IPS DF 6.9 (cell line): ENCODE results near the gene TEAD1.

Source experiments
- DNase-seq: peaks from one replicate; pipeline ENCODE4 v3.0.0-alpha.2; 2013; ENCODE audit warnings: low read depth, low spot score
- H3K27ac ChIP-seq: one replicate; pipeline ENCODE4 v1.5.1; 2013; ENCODE audit warnings: low read length, control low read depth
- H3K27me3 ChIP-seq: 2 replicates; pipeline ENCODE4 v1.6.1; 2013; ENCODE audit warnings: mild to moderate bottlenecking, low read length; ENCODE audit not compliant: control insufficient read depth, insufficient read depth
- H3K36me3 ChIP-seq: 2 replicates; pipeline ENCODE4 v1.6.1; 2013; ENCODE audit warnings: low read length; ENCODE audit not compliant: control insufficient read depth, insufficient read depth
- H3K4me1 ChIP-seq: 2 replicates; pipeline ENCODE4 v1.6.1; 2013; ENCODE audit warnings: low read length; ENCODE audit not compliant: control insufficient read depth, insufficient read depth
- H3K4me3 ChIP-seq: 2 replicates; pipeline ENCODE4 v1.5.1; 2013; ENCODE audit warnings: mild to moderate bottlenecking, low read length
- H3K9me3 ChIP-seq: 2 replicates; pipeline ENCODE4 v1.6.1; 2013; ENCODE audit warnings: low read length, inconsistent platforms; ENCODE audit not compliant: control insufficient read depth, insufficient read depth
- WGBS: extraction: QIAGEN DNeasy Blood & Tissue Kit; methylation state at CpG from one replicate; pipeline ENCODE4 v1.1.7; 2013; ENCODE audit warnings: mixed read lengths, missing lambda C conversion rate; ENCODE audit not compliant: insufficient read length, insufficient coverage; 5-methylcytosine and 5-hydroxymethylcytosine counted together

TEAD1 gene

DNA sequence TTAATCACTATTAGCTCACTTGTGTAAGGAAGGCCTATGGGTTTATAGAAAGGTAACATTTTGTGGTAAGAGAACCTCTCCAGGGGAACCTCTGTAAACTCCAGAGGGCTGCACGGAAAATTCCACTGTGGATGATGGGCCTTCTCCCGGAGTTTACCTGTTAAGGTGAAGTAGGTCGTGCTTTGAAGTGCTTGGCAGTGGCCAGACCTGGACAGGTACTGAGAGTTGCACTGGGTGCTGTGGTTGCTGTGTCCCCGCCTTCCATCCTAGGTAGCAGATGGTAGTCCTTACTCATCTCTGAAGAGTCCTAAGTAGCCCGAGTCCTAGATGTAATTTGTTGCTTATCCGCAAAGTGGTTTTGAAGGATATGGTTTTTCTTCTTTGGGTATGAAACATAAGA, 133.4 kb downstream of the TEAD1 start:
- no CpG with 5 or more reads among the region's 6 CpGs for WGBS
- H3K36me3 ChIP-seq = no peaks in the 10 kb centered on the region
- peaks cover 9% of the 10 kb centered on the region for H3K4me1 ChIP-seq
- H3K27ac ChIP-seq = no peak overlapping the region
- no peaks in the 10 kb centered on the region for H3K27me3 ChIP-seq
- H3K4me3 ChIP-seq = no peak overlapping the region
- no peak for DNase-seq
- H3K9me3 ChIP-seq = no peaks in the 10 kb centered on the region

DNA sequence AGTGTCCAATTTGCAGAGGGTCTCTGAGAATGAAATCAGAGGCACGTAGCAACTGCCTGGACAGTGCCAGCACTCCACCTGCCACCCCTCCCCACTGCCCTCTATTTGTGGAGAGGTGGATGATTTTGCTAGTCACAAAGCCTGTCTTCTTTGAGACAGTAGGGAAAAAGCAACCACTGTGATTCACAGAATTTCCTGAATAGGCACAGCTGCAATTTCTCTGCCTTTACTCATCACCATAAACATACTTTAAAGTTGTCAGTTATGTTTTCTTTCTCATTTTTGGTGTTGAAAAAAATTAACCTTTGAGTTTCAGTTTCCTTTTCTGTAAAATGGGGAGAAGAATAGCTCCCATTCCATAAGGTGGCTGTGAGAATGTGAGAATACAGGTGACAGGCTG, 134.3 kb downstream of the TEAD1 start:
- no peak for DNase-seq
- peaks cover 7% of the 10 kb centered on the region for H3K4me1 ChIP-seq
- H3K36me3 ChIP-seq = no peaks in the 10 kb centered on the region

DNA sequence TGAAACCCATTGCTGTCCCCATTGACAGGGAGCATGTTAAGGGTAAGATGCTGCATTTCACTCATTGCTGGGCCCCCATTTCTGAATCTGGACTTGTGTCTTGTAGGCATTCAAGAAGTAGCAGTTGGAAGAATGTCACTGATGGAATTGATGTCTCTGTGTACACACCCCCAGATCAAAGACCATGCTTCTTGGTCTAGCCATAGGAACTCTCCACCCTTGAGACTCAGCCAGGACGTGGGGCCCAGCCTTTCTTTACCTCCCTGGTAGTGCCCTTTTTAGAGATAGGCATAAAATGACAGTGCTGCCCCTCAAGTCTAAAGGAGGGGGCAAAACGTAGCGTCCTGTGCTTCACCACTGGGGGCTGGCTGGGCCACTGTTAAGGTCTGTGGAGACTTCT, 135.1 kb downstream of the TEAD1 start:
- Histone ChIP-seq H3K9me3 (no peaks in the 10 kb centered on the region), H3K27me3 (no peaks in the 10 kb centered on the region), H3K4me3 (no peak overlapping the region), H3K4me1 (peaks cover 7% of the 10 kb centered on the region), H3K27ac (no peak overlapping the region), H3K36me3 (no peaks in the 10 kb centered on the region)
- DNase-seq = no peak
- no CpG with 5 or more reads among the region's 3 CpGs for WGBS

More for the DNA sequence above, 134.3 kb downstream of the TEAD1 start:
- no CpG with 5 or more reads among the region's 1 CpG for WGBS
- no peaks in the 10 kb centered on the region for H3K9me3 ChIP-seq
- H3K27me3 ChIP-seq = no peaks in the 10 kb centered on the region
- no peak overlapping the region for H3K4me3 ChIP-seq
- H3K27ac ChIP-seq = no peak overlapping the region

DNA sequence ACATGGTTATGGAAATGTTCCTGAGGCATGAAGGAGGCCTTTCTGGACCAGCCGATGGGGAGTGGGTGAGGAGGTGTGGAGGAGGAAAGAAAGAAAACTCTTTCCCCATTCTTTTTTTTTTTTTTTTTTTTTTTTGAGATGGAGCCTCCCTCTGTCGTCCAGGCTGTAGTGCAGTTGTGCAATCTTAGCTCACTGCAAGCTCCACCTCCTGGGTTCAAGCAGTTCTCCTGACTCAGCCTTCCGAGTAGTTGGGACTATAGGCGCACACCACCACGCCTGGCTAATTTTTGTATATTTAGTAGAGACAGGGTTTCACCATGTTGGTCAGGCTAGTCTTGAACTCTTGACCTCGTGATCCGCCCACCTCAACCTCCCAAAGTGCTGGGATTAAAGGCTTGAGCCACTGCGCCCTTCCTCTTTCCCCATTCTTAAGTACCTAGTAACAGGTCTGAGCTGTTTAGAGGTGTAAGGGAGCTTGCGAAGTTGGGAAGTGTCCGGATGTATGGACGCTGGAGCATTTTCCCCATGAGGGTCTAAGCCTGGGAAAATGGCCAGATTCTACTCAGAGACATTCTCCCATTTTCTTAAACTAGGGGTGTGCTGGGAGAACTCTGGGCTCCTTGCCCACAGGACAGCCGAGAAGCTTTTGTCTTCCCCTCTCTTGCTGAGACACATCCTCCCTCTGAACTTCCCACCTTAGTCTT, 135.8 kb downstream of the TEAD1 start:
- no peak overlapping the region for H3K4me3 ChIP-seq
- WGBS = no CpG with 5 or more reads among the region's 12 CpGs
- H3K9me3 ChIP-seq = no peaks in the 10 kb centered on the region
- H3K27me3 ChIP-seq = no peaks in the 10 kb centered on the region
- H3K27ac ChIP-seq = no peak overlapping the region
- peaks cover 7% of the 10 kb centered on the region for H3K4me1 ChIP-seq
- H3K36me3 ChIP-seq = no peaks in the 10 kb centered on the region
- DNase-seq = no peak

DNA sequence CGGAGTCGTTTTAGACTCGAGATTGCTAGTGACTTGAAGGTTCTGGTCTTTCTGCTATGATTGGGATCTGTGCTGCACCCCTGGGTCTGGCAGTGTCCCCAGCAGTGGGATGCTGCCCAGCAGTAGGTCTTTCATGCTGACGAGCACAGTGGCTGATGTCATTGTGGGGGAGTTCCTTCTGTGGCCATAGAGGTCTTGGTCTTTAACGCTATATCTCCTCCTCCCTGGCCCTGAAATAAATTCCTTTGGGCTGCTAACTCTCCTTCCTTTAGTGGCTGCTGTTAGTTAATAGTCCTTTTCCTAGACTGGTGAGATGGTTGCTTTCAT, 136.3 kb downstream of the TEAD1 start:
- H3K27me3 ChIP-seq = no peaks in the 10 kb centered on the region
- H3K27ac ChIP-seq = no peak overlapping the region
- no CpG with 5 or more reads among the region's 5 CpGs for WGBS
- no peaks in the 10 kb centered on the region for H3K9me3 ChIP-seq
- no peaks in the 10 kb centered on the region for H3K36me3 ChIP-seq
- peaks cover 7% of the 10 kb centered on the region for H3K4me1 ChIP-seq
- DNase-seq = no peak
- no peak overlapping the region for H3K4me3 ChIP-seq

DNA sequence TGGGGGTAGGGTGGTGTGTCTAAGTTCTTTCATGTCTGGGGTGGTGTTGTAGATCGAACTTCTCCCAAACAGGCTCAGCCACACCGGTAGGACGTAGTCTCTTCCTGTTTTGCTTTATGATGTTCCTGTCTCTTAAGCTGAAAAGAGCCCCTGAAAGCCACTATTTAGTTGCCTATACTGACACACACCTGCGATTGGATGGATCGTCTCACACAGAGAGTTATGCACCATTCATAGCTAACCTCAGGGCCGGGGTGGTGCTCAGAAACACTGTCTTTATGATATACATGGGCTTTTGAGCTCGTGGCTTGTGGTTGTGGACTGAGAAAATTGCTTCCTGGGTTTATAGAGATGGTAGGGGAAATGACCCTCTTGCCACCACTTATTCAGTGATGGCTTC, 137.6 kb downstream of the TEAD1 start:
- H3K4me3 ChIP-seq = no peak overlapping the region
- no peaks in the 10 kb centered on the region for H3K36me3 ChIP-seq
- peaks cover 5% of the 10 kb centered on the region for H3K4me1 ChIP-seq
- H3K27ac ChIP-seq = no peak overlapping the region
- H3K27me3 ChIP-seq = no peaks in the 10 kb centered on the region
- no peaks in the 10 kb centered on the region for H3K9me3 ChIP-seq
- no CpG with 5 or more reads among the region's 7 CpGs for WGBS
- DNase-seq = no peak

DNA sequence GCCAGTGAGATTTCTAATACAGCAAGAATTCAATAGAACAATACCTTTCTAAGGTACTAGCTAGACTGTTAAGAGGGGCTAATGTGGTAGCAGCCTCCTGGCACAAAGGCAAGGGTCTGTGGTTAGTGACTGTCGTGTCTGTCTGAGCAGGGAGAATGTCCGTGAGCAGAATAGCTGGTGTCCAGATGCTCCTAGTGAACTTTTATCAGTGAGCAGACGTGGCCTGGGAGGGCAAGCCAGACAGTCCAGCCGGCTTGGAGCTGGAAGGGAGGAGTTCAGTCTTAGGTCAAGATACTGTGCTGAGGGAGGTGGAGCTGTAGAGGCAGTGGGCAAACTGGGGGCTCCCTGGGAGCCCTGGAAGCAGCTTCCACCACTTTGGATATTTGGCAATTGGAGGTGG, 138.6 kb downstream of the TEAD1 start:
- no peaks in the 10 kb centered on the region for H3K36me3 ChIP-seq
- no peak overlapping the region for H3K27ac ChIP-seq
- no peaks in the 10 kb centered on the region for H3K27me3 ChIP-seq
- peaks cover 3% of the 10 kb centered on the region; the same call in 1 of the 2 replicates for H3K4me1 ChIP-seq
- no peaks in the 10 kb centered on the region for H3K9me3 ChIP-seq
- no CpG with 5 or more reads among the region's 4 CpGs for WGBS
- no peak for DNase-seq
- H3K4me3 ChIP-seq = no peak overlapping the region

DNA sequence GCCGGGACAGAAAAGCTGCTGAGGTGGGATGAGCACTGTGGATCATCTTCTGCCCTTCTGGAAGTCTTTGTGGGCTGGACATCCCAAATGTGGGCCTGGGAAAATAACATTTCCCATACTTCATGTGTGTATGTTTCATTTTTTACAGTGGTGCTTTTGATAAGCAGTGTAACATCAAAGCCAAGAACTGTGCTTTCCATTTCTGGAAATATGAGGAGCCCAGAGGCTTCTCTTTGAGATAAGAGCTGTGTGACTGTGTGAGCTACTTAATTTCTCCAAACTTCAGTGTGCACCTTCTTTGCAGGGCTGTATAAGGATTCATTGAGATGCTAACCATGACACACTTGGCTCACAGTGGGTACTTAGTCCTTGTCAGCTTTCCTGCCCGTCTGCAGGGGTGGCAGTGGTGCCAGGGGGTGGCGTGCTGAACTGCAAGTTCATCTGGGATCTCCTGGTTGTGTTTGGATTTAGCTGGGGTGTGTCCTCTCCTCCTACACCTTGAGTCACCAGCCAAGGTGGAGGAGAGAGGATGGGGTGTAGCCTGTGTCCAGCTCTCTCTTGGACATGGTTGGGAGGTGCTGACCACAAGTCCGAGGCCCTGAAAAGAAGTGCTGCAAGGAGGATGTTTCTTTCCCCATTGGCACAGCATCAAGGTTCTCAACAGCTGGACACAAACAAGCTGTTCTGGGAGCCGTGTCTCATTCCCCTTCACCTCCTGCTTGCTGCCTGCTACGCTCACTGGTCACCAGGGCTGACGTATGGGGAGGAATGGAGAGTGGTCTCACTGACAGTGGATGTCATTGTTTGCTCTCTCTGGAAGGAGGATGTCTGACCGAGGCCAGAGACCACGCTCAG, 139.4 kb downstream of the TEAD1 start:
- H3K4me3 ChIP-seq = no peak overlapping the region
- no peaks in the 10 kb centered on the region for H3K36me3 ChIP-seq
- WGBS = no CpG with 5 or more reads among the region's 9 CpGs
- DNase-seq = no peak
- no peak overlapping the region for H3K27ac ChIP-seq
- no peaks in the 10 kb centered on the region for H3K27me3 ChIP-seq
- H3K9me3 ChIP-seq = no peaks in the 10 kb centered on the region
- peaks cover 3% of the 10 kb centered on the region; the same call in 1 of the 2 replicates for H3K4me1 ChIP-seq

DNA sequence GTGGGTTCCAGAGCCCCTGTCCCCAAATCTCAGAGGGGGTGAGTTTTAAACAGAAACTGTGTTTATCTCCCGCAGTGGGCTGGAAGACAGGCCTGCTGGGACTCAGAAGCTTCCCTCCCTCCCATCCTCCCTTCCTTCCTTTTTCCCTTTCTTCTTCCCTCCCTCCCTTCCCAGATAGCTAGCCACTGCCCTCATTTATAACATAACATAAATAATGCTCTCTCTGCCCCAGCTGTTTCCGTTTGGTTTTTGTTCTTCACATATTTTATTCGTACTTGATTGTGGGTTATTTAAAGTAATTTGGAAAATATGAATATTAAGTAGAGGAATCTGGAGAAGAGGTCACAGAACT, 140.9 kb downstream of the TEAD1 start:
- Histone ChIP-seq H3K36me3 (no peaks in the 10 kb centered on the region), H3K4me3 (no peak overlapping the region), H3K27ac (no peak overlapping the region), H3K9me3 (no peaks in the 10 kb centered on the region), H3K4me1 (no peaks in the 10 kb centered on the region; the same call in 1 of the 2 replicates), H3K27me3 (no peaks in the 10 kb centered on the region)
- no peak for DNase-seq
- 100% methylated on average over 1 of the region's 3 CpGs for WGBS

DNA sequence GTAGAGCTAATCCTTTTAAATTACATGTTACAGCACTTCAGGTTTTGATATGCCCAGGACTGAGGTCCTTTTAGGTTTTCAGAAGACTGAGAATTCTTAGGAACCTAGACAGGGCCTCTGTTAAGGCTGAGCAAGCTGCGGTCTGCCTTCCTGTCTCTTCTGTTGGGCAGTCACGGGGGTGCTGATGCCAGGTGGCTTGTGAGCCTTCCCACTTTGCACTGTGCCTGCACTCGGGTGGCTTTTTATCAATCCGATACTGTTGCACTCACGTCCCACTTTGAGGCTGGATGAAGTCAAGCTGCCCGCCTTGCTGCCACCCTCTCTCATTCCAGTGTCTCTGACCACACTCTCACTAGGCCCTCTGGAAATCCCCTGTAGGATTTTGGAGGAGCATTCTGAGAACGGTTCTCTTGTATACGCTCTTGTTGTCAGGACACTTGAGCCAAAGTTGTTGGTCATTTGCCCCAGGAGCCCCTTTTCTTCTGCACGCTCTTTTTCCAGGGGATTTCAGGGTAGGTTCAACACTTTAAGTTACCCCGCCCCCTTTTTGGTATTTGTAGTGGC, 141.8 kb downstream of the TEAD1 start:
- Histone ChIP-seq H3K4me1 (no peaks in the 10 kb centered on the region; the same call in 1 of the 2 replicates), H3K36me3 (no peaks in the 10 kb centered on the region), H3K4me3 (no peak overlapping the region), H3K27me3 (no peaks in the 10 kb centered on the region), H3K27ac (no peak overlapping the region), H3K9me3 (no peaks in the 10 kb centered on the region)
- no CpG with 5 or more reads among the region's 10 CpGs for WGBS
- DNase-seq = no peak
